DOHH2 (cell line): ENCODE measurements around the gene LCN10.

ENCODE experiments used
- EZH2phosphoT487 ChIP-seq: fragments of 200-600 bp; sonication (generic); IDR thresholded peaks from 2 replicates; pipeline ENCODE4 v1.6.1; 2017; ENCODE audit warnings: borderline replicate concordance, mild to moderate bottlenecking, antibody characterized with exemption, low read length, moderate library complexity, mixed read lengths
- TF ChIP-seq, protein P1 (sequence below): fragments of 200-600 bp; sonication (generic); IDR thresholded peaks from one replicate; pipeline ENCODE4 v1.5.1; 2014; ENCODE audit warnings: antibody characterized with exemption, mild to moderate bottlenecking, low read depth, low read length; ENCODE audit not compliant: poor library complexity, severe bottlenecking

DNA sequence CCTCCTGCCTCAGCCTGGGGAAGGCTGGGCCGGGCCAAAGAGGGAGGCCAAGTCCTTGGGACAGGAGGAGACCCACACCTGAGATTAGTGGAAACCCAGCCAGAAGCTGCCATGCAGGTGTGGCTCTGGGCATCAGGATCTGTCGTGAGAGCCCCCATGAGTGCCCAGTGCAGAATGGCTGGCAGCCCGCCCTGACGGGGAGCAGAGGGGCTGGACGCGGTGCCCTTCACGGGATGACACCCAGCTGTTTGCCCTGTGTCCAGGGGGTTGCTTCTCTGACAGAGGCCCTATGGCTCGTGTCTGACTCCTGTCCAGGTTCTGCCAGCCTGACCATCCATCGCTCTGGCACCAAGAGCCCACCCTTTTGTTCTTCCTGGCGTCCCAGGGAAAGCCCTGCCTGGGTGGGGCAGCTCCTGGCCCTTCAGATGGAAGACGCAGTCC lies 21.8 kb downstream of the LCN10 start:
- TF ChIP-seq, protein P1, sequence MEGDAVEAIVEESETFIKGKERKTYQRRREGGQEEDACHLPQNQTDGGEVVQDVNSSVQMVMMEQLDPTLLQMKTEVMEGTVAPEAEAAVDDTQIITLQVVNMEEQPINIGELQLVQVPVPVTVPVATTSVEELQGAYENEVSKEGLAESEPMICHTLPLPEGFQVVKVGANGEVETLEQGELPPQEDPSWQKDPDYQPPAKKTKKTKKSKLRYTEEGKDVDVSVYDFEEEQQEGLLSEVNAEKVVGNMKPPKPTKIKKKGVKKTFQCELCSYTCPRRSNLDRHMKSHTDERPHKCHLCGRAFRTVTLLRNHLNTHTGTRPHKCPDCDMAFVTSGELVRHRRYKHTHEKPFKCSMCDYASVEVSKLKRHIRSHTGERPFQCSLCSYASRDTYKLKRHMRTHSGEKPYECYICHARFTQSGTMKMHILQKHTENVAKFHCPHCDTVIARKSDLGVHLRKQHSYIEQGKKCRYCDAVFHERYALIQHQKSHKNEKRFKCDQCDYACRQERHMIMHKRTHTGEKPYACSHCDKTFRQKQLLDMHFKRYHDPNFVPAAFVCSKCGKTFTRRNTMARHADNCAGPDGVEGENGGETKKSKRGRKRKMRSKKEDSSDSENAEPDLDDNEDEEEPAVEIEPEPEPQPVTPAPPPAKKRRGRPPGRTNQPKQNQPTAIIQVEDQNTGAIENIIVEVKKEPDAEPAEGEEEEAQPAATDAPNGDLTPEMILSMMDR: no peak
- no peak for TF ChIP-seq EZH2phosphoT487
